ENCODE data around the gene RHBDD3.

DNA sequence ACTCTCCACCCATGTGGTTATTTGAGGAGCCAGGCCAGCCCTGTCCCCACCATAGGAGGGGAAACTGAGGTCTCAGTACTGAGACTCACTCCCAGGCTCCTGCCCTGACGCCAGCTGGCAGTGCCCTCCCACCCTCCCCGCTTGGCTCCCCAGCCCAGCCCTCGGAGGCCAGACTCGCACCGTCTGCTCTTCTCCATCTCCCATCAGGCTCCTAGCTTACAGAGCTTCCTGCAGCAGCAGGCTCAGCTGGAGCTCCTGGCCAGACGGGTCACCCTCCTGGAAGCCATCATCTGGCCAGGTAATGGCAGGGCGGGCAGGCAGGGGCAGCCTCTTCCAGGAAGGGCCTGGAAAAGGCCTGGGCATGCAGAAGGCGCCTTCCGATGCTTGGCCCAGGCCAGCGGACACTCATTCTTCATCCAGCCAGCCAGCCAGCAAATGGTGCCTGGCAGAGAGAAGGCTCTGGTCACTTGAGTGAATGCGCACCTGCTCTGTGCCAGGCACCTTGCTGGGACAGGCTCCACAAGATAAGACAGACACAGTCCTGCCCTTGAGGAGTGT, 12.6 kb downstream of the RHBDD3 start:
- TF ChIP-seq, protein P1, sequence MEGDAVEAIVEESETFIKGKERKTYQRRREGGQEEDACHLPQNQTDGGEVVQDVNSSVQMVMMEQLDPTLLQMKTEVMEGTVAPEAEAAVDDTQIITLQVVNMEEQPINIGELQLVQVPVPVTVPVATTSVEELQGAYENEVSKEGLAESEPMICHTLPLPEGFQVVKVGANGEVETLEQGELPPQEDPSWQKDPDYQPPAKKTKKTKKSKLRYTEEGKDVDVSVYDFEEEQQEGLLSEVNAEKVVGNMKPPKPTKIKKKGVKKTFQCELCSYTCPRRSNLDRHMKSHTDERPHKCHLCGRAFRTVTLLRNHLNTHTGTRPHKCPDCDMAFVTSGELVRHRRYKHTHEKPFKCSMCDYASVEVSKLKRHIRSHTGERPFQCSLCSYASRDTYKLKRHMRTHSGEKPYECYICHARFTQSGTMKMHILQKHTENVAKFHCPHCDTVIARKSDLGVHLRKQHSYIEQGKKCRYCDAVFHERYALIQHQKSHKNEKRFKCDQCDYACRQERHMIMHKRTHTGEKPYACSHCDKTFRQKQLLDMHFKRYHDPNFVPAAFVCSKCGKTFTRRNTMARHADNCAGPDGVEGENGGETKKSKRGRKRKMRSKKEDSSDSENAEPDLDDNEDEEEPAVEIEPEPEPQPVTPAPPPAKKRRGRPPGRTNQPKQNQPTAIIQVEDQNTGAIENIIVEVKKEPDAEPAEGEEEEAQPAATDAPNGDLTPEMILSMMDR (IDR thresholded peaks at IDR 0.05 in 4 of 5, conservative IDR thresholded peaks at IDR 0.05 in 1 of 5): no peak
- TF ChIP-seq POLR2A (IDR thresholded peaks at IDR 0.05): no peak
